HepG2 (cell line): ENCODE measurements around the gene C19orf73. TPM values are rescaled to one million over a fixed set of nuclear protein-coding genes. Genes with fewer than 3 reads are reported as not detected.

ENCODE experiments used
- CBX2 ChIP-seq, 2 experiments: fragments of 200-600 bp in 1 of 2; sonication (generic); formaldehyde crosslinking in 1 of 2; IDR thresholded peaks; 2 replicates each; pipeline versions ENCODE4 v1.7.0 to v1.8.1; 2018 to 2022; ENCODE audit warnings: low read depth in 2 of 2, low read length in 1 of 2, mild to moderate bottlenecking in 1 of 2, missing genetic modification reagents in 1 of 2
- ETV6 ChIP-seq: sonication (generic); formaldehyde crosslinking; conservative IDR thresholded peaks from 2 replicates; pipeline ENCODE4 v1.4.0; 2020; ENCODE audit warnings: missing genetic modification reagents
- JARID2 ChIP-seq: sonication (generic); formaldehyde crosslinking; IDR thresholded peaks from 2 replicates; pipeline ENCODE4 v1.8.1; 2023; ENCODE audit warnings: missing genetic modification reagents, inconsistent platforms; ENCODE audit not compliant: insufficient replicate concordance
- KLF6 ChIP-seq: IDR thresholded peaks from 2 replicates; pipeline ENCODE4 v1.8.0; 2016; ENCODE audit warnings: missing biosample characterization, missing genetic modification reagents
- NR2F2 ChIP-seq: IDR thresholded peaks from 2 replicates; pipeline ENCODE4 v1.6.1; 2012; ENCODE audit warnings: low read depth, inconsistent platforms, borderline replicate concordance
- NRL ChIP-seq: sonication (generic); formaldehyde crosslinking; IDR thresholded peaks from 2 replicates; pipeline ENCODE4 v1.5.0; 2020; ENCODE audit warnings: missing genetic modification reagents, mild to moderate bottlenecking, moderate library complexity, borderline replicate concordance
- RARA ChIP-seq: IDR thresholded peaks from 2 replicates; pipeline ENCODE4 v1.6.1; 2016; ENCODE audit warnings: missing genetic modification reagents, missing compliant biosample characterization
- ZNF337 ChIP-seq: sonication (generic); formaldehyde crosslinking; IDR thresholded peaks from 2 replicates; pipeline ENCODE4 v1.5.1; 2020; ENCODE audit warnings: missing genetic modification reagents, low read depth, mild to moderate bottlenecking, borderline replicate concordance
- ZNF569 ChIP-seq: sonication (generic); formaldehyde crosslinking; IDR thresholded peaks from 2 replicates; pipeline ENCODE4 v1.5.0; 2020; ENCODE audit warnings: mild to moderate bottlenecking, missing genetic modification reagents, moderate library complexity, borderline replicate concordance
- ZNF577 ChIP-seq: sonication (generic); formaldehyde crosslinking; IDR thresholded peaks from 2 replicates; pipeline ENCODE4 v1.4.0; 2020; ENCODE audit warnings: mild to moderate bottlenecking, low read depth, missing genetic modification reagents, borderline replicate concordance
- ZNF746 ChIP-seq: sonication (generic); formaldehyde crosslinking; IDR thresholded peaks from 2 replicates; pipeline ENCODE4 v1.8.0; 2022; ENCODE audit warnings: mild to moderate bottlenecking, missing genetic modification reagents
- polyA plus RNA-seq, 8 experiments: library from polyadenylated mRNA; depleted of rRNA in 3 of 8; stranded (reverse) in 7 of 8; unstranded in 1 of 8; fragments of >200 nt; fragmentation: Illumina TruSeq in 4 of 8; extraction: Trizol in 4 of 8; gene quantifications; 2 replicates each; pipeline versions ENCODE4 v1.2.1 to v1.2.3, GENCODE V29; 2011 to 2016; ENCODE audit warnings: low read depth in 4 of 8, missing spikeins in 1 of 8, mixed read lengths in 1 of 8; ENCODE audit not compliant: insufficient read depth in 1 of 8
- total RNA-seq, 5 experiments: library from RNA; depleted of rRNA; stranded (reverse); fragments of >200 nt; fragmentation: Illumina TruSeq; extraction: Trizol; gene quantifications; 2 replicates each; pipeline ENCODE4 v1.2.3, GENCODE V29; 2016; ENCODE audit warnings: low read depth in 1 of 5
- TF ChIP-seq, protein P1 (sequence below): sonication (generic); formaldehyde crosslinking; IDR thresholded peaks from 2 replicates; pipeline ENCODE4 v1.8.0; 2023; ENCODE audit warnings: mild to moderate bottlenecking, missing genetic modification reagents
- TF ChIP-seq, protein P2 (sequence below): sonication (generic); formaldehyde crosslinking; IDR thresholded peaks from 2 replicates; pipeline ENCODE4 v1.8.1; 2023; ENCODE audit warnings: mild to moderate bottlenecking, inconsistent platforms, moderate library complexity, missing genetic modification reagents, borderline replicate concordance
- TF ChIP-seq, protein P3 (sequence below): sonication (generic); formaldehyde crosslinking; IDR thresholded peaks from 2 replicates; pipeline ENCODE4 v1.9.0; 2022; ENCODE audit warnings: low read depth, missing genetic modification reagents
- TF ChIP-seq, protein P4 (sequence below): sonication (generic); formaldehyde crosslinking; IDR thresholded peaks from 2 replicates; pipeline ENCODE4 v1.5.1; 2020; ENCODE audit warnings: missing genetic modification reagents, mild to moderate bottlenecking, borderline replicate concordance
- TF ChIP-seq, protein P5 (sequence below): sonication (generic); formaldehyde crosslinking; IDR thresholded peaks from 2 replicates; pipeline ENCODE4 v1.4.0; 2020; ENCODE audit warnings: mild to moderate bottlenecking, missing genetic modification reagents
- TF ChIP-seq, protein P6 (sequence below): sonication (generic); formaldehyde crosslinking; IDR thresholded peaks from 2 replicates; pipeline ENCODE4 v1.5.0; 2020; ENCODE audit warnings: mild to moderate bottlenecking, missing genetic modification reagents, borderline replicate concordance

C19orf73 gene
- total and polyA plus RNA-seq, 2 of the 13 experiments (the other 11 are each of a cell fraction or from before 2014, with no cell fraction given): 1.4 to 1.5 TPM

DNA sequence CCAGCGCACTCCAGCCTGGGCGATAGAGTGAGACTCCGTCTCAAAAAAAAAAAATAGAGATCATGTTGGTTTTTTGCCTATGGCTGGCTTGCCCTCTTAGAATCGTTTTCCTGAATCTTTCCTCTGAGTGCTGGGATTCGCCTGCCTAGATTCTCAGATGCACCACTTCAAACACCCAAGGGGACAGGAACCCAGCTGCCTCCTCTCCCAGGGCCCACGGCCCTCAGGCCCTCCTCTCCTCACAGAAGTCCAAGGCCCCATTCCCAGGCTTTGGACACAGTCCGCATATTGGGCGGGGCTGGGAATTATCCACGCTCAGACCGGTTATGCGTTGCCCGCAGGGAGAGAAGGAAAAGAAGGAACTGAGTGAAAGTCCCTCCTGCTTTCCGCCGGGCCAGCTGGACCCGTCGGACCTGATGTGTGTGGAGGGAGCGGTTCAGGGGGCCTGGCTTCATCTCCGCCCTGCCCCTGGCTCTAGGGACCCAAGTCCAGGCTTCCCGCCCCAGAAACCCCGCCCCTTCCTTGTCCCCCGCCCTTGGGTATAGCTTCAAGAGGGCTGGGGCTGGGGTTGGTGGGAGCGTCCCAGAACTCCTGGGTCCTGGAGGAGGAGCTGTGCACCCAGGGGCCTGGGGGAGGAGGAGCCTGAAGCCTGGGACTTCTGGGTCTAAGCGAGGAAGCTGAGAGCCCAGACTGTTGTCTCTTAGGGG, 6.2 kb upstream of the C19orf73 start (continued):
- TF ChIP-seq ZNF337 (CRISPR knock-in tag) (no peak), ZNF577 (no peak), ZNF569 (CRISPR knock-in tag) (no peak), ZNF746 (no peak), CBX2 (IDR thresholded peaks at IDR 0.05; ENCODE audit: low read depth, low read length) (no peak), CBX2 (CRISPR knock-in tag; IDR thresholded peaks at IDR 0.05; ENCODE audit: low read depth) (no peak), JARID2 (CRISPR knock-in tag) (no peak), RARA (CRISPR knock-in tag) (no peak), KLF6 (CRISPR knock-in tag) (no peak), NR2F2 (no peak), NRL (CRISPR knock-in tag) (0 out of 2 replicates have a peak, but pooled peaks have one; percentile 11), ETV6 (CRISPR knock-in tag) (no peak)
- TF ChIP-seq, protein P1, sequence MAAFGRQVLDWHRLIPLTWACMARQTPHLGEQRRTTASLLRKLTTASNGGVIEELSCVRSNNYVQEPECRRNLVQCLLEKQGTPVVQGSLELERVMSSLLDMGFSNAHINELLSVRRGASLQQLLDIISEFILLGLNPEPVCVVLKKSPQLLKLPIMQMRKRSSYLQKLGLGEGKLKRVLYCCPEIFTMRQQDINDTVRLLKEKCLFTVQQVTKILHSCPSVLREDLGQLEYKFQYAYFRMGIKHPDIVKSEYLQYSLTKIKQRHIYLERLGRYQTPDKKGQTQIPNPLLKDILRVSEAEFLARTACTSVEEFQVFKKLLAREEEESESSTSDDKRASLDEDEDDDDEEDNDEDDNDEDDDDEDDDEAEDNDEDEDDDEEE: no peak
- TF ChIP-seq, protein P2, sequence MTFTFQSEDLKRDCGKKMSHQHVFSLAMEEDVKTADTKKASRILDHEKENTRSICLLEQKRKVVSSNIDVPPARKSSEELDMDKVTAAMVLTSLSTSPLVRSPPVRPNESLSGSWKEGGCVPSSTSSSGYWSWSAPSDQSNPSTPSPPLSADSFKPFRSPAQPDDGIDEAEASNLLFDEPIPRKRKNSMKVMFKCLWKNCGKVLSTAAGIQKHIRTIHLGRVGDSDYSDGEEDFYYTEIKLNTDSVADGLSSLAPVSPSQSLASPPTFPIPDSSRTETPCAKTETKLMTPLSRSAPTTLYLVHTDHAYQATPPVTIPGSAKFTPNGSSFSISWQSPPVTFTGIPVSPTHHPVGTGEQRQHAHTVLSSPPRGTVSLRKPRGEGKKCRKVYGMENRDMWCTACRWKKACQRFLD (CRISPR knock-in tag): no peak
- TF ChIP-seq, protein P3, sequence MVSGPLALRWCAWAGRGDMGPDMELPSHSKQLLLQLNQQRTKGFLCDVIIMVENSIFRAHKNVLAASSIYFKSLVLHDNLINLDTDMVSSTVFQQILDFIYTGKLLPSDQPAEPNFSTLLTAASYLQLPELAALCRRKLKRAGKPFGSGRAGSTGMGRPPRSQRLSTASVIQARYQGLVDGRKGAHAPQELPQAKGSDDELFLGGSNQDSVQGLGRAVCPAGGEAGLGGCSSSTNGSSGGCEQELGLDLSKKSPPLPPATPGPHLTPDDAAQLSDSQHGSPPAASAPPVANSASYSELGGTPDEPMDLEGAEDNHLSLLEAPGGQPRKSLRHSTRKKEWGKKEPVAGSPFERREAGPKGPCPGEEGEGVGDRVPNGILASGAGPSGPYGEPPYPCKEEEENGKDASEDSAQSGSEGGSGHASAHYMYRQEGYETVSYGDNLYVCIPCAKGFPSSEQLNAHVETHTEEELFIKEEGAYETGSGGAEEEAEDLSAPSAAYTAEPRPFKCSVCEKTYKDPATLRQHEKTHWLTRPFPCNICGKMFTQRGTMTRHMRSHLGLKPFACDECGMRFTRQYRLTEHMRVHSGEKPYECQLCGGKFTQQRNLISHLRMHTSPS (CRISPR knock-in tag): no peak
- TF ChIP-seq, protein P4, sequence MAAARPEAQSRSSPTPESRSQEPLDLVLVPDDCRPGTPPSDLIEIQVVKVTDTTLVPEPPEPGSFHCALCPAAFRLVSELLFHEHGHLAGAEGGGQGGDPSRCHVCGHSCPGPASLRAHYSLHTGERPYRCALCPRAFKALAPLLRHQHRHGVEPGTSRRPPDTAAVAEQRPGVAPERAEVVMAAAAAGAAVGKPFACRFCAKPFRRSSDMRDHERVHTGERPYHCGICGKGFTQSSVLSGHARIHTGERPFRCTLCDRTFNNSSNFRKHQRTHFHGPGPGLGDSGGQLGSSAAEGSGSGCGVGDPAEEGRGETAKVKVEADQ: no peak
- TF ChIP-seq, protein P5, sequence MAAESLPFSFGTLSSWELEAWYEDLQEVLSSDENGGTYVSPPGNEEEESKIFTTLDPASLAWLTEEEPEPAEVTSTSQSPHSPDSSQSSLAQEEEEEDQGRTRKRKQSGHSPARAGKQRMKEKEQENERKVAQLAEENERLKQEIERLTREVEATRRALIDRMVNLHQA (CRISPR knock-in tag): no peak
- TF ChIP-seq, protein P6, sequence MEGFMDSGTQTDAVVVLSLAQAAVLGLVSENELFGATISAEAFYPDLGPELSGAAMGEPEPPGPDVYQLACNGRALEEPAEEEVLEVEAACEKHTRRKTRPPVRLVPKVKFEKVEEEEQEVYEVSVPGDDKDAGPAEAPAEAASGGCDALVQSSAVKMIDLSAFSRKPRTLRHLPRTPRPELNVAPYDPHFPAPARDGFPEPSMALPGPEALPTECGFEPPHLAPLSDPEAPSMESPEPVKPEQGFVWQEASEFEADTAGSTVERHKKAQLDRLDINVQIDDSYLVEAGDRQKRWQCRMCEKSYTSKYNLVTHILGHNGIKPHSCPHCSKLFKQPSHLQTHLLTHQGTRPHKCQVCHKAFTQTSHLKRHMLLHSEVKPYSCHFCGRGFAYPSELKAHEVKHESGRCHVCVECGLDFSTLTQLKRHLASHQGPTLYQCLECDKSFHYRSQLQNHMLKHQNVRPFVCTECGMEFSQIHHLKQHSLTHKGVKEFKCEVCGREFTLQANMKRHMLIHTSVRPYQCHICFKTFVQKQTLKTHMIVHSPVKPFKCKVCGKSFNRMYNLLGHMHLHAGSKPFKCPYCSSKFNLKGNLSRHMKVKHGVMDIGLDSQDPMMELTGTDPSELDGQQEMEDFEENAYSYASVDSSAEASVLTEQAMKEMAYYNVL (CRISPR knock-in tag): no peak
